Activated CD8-positive, alpha-beta memory T cell treated with anti-CD3 and anti-CD28 coated beads for 36 hours (primary cell): ENCODE data around the gene FAAP100. TPM values are rescaled to one million over a fixed set of nuclear protein-coding genes. Genes with fewer than 3 reads are reported as not detected.
"Not testable (repeated sequence)": the region's sequence is repeated elsewhere in the genome, so short reads cannot be mapped to it uniquely, and the experiment has no call there.

Experiments used
- CTCF ChIA-PET: fragments of 350-600 bp; sonication (Branson Sonifier 250); formaldehyde crosslinking; loops from one replicate; lab custom pipeline; 2021; ENCODE audit warnings: antibody characterized with exemption; lab: Charles Lee
- POLR2A ChIA-PET: fragments of 350-600 bp; sonication (Branson Sonifier 250); formaldehyde crosslinking; loops from one replicate; lab custom pipeline; 2021; ENCODE audit warnings: antibody characterized with exemption; lab: Charles Lee
- total RNA-seq, 2 experiments: library from RNA; stranded (reverse); gene quantifications; one replicate each; pipeline ENCODE4 v1.2.3, GENCODE V29; 2021

Gene FAAP100
- 10 to 100 TPM; 50.6 to 55.8 TPM for total RNA-seq

- POLR2A ChIA-PET: interaction anchor here (0.5 to 1.4 kb wide), 8 partner anchors 9 to 313 kb away, joined by 3 to 4 read pairs (median 4); partner anchors contain the start of genes NDUFAF8 and TEPSIN
Measured at GRCh38 chr17:81552244-81553017, at the start of gene FAAP100. Gene FAAP100, minus strand, starts transcription at chr17:81552353. Its CDS starts 23 bp downstream, at chr17:81552330.

GRCh38 chr17:81601525-81602120 lies 49.5 kb upstream of the FAAP100 start:
- CTCF ChIA-PET: interaction anchor here (0.8 to 2.1 kb wide), 9 partner anchors 8 to 68 kb away, joined by 3 to 6 read pairs (median 3); partner anchors contain the start of genes NPLOC4 and TSPAN10
- POLR2A ChIA-PET: no interaction called here

More at GRCh38 chr17:81552244-81553017, at the start of gene FAAP100:
- CTCF ChIA-PET: interaction anchor here (0.8 to 1.4 kb wide), 4 partner anchors 32 to 131 kb away, joined by 3 to 4 read pairs (median 3); partner anchors contain the start of genes ARL16 and HGS

GRCh38 chr17:81599719-81600486 lies 47.8 kb upstream of the FAAP100 start:
- CTCF ChIA-PET: interaction anchor here (2.0 kb wide), 1 partner anchor 16 kb away, joined by 6 read pairs; no protein-coding TSS in a partner anchor
- POLR2A ChIA-PET: no interaction called here

GRCh38 chr17:81593105-81593871 lies 41.1 kb upstream of the FAAP100 start:
- CTCF ChIA-PET: interaction anchor here (1.5 kb wide), 1 partner anchor 9 kb away, joined by 3 read pairs; no protein-coding TSS in a partner anchor
- POLR2A ChIA-PET: no interaction called here

GRCh38 chr17:81591971-81592370 lies 39.8 kb upstream of the FAAP100 start:
- ChIA-PET POLR2A (no interaction called here), CTCF (no interaction called here)

GRCh38 chr17:81590121-81590520 lies 38.0 kb upstream of the FAAP100 start:
- ChIA-PET POLR2A (no interaction called here), CTCF (no interaction called here)

- CTCF ChIA-PET: no interaction called here
Measured at GRCh38 chr17:81589612-81590011, 37.5 kb upstream of the FAAP100 start.

GRCh38 chr17:81586096-81586495 lies 33.9 kb upstream of the FAAP100 start:
- POLR2A ChIA-PET: no interaction called here
- CTCF ChIA-PET: no interaction called here

More at GRCh38 chr17:81589612-81590011, 37.5 kb upstream of the FAAP100 start:
- POLR2A ChIA-PET: no interaction called here

GRCh38 chr17:81584771-81585170 lies 32.6 kb upstream of the FAAP100 start:
- CTCF ChIA-PET: not testable (repeated sequence)
- POLR2A ChIA-PET: interaction anchor here (0.5 kb wide), 1 partner anchor 1119 kb away, joined by 4 read pairs; no protein-coding TSS in a partner anchor

- ChIA-PET POLR2A (no interaction called here), CTCF (interaction anchor here (0.9 kb wide), 1 partner anchor 15 kb away, joined by 3 read pairs; no protein-coding TSS in a partner anchor)
Measured at GRCh38 chr17:81583589-81584342, 31.6 kb upstream of the FAAP100 start.

- ChIA-PET CTCF (interaction anchor here (1.2 kb wide), 1 partner anchor 9 kb away, joined by 3 read pairs; no protein-coding TSS in a partner anchor), POLR2A (no interaction called here)
Measured at GRCh38 chr17:81582749-81583148, 30.6 kb upstream of the FAAP100 start.

- ChIA-PET CTCF (interaction anchor here (1.2 kb wide), 1 partner anchor 9 kb away, joined by 3 read pairs; no protein-coding TSS in a partner anchor), POLR2A (no interaction called here)
Measured at GRCh38 chr17:81582341-81582740, 30.2 kb upstream of the FAAP100 start.

GRCh38 chr17:81581758-81582157 lies 29.6 kb upstream of the FAAP100 start:
- POLR2A ChIA-PET: no interaction called here
- CTCF ChIA-PET: interaction anchor here (1.2 kb wide), 1 partner anchor 8 kb away, joined by 3 read pairs; no protein-coding TSS in a partner anchor

- CTCF ChIA-PET: no interaction called here
- POLR2A ChIA-PET: no interaction called here
Measured at GRCh38 chr17:81580481-81580880, 28.3 kb upstream of the FAAP100 start.

- POLR2A ChIA-PET: interaction anchor here (0.5 kb wide), 1 partner anchor 61 kb away, joined by 3 read pairs; no protein-coding TSS in a partner anchor
Measured at GRCh38 chr17:81579821-81580321, 27.7 kb upstream of the FAAP100 start.

GRCh38 chr17:81579298-81579697 lies 27.1 kb upstream of the FAAP100 start:
- POLR2A ChIA-PET: interaction anchor here (0.5 kb wide), 1 partner anchor 62 kb away, joined by 3 read pairs; no protein-coding TSS in a partner anchor

More at GRCh38 chr17:81579821-81580321, 27.7 kb upstream of the FAAP100 start:
- CTCF ChIA-PET: no interaction called here

GRCh38 chr17:81578561-81579225 lies 26.5 kb upstream of the FAAP100 start:
- POLR2A ChIA-PET: no interaction called here
- CTCF ChIA-PET: no interaction called here

More at GRCh38 chr17:81579298-81579697, 27.1 kb upstream of the FAAP100 start:
- CTCF ChIA-PET: no interaction called here
